HG02884 (cell line): Measurements from ENCODE around the gene MED13L.

ENCODE experiments used
- ATAC-seq: cut with Tn5 transposase; IDR thresholded peaks from one replicate; pipeline ENCODE4 v1.9.1; 2021; ENCODE audit warnings: mild to moderate bottlenecking, moderate library complexity; ENCODE audit not compliant: unreplicated experiment

The MED13L gene

DNA sequence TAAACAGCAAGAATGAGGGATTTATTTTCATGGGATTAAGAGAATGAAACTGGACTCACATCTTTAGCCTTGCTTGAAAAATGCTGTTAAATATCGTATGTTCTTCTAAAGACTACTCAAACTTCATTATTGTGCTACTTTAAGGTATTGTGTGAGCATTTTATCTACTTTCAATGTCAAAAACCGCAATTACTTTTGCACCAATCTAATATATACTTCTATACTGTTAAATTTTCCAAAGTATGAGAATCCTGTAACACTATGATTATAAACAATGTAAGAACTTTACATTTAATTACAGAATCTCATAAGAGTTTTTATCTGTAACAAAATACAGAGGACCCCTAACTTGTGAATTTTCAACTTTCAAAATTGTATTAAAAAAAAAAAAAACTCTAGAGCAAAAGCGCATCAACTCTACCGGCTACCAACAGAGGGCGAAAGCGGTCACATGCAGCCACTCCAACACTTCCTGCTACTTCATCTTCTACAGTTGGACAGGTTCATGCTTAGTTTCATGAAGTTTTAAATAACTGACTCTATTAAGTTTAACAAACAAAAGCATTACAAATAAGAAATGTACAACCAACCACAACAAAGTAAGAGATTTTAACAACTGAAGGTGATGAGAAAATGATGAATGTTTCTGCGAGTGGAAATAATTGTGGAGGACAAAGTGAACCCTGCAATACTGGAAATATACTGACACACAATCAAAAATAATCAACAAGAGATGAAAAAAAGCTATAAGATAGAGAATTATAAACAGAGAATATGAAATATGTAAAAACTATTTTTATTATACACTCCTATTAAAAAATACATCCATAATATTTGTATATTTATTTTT is 210.9 kb downstream of the MED13L start:
- ATAC-seq, result no peak

DNA sequence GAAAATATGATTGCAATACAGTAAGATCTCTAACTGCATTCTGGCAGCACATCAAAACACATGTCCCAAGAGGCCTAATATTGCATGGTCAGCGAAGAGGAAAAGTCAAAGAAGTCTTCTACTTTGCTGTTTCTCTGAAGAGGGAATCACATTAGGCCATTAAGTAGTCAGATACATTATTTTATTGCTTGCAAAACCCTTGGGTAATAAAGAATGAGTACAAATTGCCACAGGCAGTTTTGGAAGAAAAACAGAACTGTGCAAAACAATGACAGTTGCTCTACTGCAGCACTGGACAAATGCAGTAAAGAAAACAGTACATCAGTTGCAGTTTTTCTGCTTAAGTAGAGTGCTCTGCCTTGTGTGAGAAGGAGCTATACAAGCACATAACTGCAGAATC is 211.9 kb downstream of the MED13L start:
- ATAC-seq, result no peak

DNA sequence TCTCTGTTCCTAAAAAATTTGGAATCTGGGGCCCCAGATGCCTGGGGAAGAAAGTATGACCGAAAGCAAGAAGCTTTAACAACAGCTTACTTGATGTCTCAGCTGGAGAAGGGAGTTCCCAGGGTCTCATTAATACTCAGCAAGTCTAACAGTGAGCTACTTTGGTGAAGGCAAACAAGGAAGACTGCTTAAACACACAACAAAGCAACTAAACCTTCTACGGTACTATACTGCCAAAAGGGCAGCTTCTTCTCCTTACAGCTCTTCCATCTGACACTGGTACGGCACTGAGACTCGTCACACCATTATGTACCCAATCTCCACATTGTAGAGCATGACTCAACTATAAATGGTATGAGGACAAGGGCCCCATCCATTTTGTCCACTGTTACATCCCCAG is 213.0 kb downstream of the MED13L start:
- ATAC-seq, result no peak

DNA sequence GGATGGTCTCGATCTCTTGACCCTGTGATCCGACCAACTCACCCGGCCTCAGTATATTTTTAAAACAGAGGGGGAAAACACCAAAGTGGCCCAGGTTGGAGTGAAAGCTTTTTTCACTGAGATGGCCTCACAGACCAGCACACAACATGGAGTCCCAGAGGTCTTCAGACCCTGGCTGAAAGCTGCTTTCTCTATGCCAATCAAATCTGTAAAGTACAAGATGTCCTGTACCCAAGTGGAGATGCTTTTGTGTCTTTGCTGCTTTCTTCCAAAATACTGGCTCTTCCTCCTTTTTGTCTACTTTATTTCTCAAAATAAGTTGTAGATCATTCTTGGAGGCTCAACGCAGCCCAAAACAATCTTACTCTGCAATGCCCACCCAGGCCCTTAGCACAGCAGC is 214.8 kb downstream of the MED13L start:
- ATAC-seq, result no peak

DNA sequence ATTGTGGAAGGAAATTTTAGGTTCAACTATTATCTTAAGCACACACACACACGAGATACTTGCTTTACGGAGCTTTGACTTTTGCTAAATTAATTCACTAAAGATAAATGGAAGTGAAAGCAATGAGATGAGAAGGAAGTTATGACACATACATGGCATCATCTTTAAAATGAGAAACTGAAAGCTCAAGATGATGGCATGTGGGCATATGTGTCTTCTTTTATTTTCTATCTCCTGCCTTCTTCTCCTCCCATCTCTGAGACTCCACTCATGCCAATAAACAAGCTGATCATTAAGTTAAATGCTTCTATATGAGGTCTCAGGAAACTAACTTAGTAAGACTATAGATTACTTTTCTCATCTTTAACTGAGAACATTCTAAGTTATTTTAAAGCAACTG is 216.7 kb downstream of the MED13L start:
- ATAC-seq, result peak; percentile 85

DNA sequence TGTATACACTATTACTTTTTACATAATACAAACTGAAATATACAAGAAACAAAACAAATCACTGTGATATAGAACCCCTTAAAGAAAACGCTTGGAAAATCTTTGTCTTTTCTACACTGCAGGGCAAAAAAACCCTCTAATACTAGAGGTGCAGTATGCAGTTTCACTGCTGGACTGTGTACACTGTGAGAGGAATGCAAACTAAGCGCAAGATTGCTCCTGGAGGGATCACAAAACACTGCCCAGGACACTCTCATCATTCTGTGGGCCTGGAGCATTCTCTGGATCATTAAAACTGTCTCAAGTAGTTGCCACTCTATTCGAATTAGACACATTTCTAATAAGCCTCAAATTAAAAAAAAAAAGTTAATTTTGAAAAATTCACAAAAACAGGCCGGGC is 217.6 kb downstream of the MED13L start:
- ATAC-seq, result no peak

DNA sequence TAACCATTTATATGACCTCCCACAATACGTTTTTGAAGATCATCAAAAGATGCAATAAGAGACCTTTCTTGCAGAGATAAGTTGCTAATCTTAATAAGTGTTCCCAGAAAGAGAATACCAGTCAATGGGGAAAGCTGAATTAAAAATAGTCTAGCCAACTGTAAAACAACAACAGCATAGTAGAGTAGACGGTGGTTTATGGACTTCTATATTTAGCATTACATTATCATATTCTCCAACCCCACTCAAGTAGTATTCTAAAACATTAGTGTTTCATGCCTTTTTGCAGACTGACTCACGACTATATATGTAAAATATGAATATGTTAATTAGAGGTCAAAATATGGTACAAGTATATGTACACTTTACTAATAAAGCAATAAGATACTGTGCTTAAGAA is 218.9 kb downstream of the MED13L start:
- ATAC-seq, result no peak

DNA sequence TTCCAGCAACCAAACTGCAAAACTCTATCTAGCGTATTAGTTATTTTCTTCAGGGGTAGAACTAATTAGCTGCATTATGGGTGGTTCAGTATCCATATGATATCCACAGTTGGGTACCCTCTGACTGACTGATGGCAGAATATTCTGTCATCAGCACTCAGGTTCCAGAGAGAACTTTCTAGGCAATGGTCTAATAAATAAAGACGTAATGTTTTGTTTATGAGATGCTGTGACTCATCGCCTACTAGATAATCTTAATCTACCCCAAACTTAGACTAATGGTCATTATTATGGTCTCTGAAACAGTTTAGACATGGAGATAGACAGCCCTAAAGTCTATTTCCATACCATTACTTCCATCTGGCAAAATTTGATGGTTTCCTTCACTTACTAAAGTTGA is 220.1 kb downstream of the MED13L start:
- no peak for ATAC-seq

DNA sequence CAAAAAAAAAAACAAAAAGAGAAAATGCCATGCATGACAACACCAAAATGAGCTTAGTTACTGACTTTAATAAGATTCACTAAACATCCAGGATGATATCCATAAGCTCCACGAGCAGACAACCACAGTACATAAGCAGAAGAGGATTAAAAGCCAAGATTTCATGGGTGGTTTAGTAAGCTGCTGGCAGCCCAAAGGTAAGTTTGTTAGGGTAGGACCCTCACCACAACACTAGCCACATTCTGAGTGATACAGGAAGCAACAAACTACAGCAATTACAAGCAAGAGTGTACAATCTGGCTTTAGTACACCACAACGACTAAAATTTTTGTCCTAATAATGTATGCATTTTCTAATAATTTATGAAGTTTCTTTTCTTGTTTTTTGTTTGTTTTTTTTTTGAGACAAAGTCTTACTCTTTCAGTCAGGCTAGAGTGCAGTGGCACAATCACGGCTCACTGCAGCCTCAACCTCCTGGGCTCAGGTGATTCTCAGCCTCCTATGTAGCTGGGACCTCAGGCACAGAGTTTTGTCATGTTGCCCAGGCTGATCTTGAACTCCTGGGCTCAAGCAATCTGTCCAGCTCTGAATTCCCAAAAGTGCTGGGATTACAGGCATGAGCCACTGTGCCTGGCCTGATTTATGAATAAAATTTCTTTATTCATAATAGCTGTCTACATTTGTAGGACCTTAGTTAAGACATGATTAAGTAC is 221.4 kb downstream of the MED13L start:
- ATAC-seq, result no peak

DNA sequence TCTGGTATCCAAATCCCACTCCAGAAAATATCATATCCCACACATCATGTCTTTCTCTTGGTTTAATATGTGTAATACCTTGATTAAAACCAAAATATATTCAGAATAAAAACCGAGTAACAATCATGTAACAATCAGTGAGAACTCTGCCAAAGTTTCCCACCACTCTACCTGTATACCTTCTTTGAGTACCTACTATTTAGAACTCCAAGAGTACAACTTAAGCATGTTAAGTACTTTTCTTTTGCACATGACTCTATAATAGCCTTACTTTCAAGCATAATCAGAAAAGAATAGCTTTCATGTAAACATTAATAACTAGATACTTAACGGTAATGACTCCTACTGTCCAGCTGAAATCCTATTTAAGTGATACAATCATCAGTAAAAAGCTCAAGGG is 223.2 kb downstream of the MED13L start:
- ATAC-seq, result no peak

DNA sequence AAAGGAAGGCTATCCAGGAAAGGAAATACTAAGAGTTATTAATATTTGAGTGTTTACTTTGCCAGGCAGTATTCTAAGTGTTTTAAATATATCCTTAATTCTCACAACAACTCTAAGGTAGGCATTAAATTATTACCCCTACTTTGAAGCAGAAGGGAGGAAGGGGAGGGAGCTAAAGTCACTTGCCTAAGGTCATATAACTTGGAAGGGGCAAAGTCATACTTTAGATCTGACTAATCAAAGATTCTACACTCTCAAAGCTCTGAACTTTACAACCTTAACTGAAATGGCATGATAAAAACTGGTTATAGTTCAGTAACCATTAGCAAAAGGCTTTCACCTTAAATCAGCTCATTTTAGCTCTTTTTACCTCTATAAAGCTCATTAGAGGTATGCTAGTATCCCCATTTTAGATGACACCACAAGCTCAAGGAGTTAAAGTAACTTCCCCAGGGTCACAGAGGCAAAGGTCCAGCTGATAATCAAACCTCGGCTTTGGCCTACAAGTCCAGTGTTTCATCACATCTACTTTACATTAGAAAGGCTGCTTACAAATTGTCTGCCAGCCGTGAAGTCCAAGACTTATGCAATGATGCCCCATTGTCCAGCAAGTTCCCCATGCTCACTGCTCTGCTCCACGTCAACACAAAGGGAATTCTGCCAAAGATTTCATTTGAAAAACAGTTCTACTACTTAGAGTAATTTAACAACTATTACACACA is 223.9 kb downstream of the MED13L start:
- ATAC-seq, result no peak

DNA sequence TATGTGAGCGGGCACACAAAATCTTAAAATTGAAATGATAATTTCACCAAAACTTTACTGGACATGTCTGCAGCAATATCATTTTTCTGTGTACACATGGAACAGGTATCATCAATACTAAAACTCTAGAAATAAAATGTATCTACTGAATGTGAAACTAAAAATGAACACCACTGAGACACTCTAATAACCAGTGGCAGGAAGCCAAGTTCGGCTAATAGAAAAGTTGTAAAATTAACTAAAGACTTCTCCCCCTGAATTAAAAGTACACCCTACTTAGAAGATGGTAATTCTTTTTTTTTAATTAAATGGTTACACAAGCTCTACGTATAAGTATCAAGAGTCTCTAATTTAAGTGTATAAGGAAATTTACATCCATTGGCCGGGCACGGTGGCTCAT is 227.2 kb downstream of the MED13L start:
- ATAC-seq, result no peak

DNA sequence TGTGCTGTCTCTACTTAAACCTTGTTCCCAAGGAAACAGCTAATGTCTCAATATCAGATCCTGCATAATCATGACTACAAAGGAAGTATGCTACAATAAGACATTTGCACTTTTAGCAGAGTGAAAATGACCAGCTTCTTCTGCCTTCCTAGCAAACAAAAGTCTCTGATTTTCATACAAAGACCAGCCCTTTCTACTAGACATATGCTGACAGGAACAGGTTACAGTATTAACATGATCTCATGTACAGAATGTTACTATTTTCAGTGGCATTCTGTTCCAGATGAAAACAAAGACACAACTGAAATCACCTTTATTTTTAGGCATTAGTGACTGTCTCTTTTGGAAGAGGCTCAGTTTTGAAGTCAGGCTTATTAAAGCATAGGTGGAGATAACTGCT is 228.6 kb downstream of the MED13L start:
- ATAC-seq, result no peak

DNA sequence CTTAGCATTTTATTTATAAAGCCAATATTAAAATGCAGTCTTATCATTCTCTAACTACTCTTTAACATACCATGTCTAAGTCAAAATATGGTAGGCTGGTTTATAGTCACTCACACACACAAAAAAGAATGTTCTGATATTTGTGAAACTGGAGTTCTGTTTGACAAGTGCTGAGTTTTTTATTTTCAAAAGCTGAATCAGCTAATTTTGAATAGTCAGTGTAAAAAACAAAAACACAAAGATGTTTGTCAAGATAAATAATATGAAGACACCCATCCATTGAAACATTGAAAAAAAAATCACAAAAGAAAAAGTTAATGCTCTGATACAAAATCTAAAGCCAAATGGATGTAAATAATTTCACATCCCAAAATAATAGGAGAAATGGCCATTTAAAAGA is 231.5 kb downstream of the MED13L start:
- ATAC-seq, result no peak

DNA sequence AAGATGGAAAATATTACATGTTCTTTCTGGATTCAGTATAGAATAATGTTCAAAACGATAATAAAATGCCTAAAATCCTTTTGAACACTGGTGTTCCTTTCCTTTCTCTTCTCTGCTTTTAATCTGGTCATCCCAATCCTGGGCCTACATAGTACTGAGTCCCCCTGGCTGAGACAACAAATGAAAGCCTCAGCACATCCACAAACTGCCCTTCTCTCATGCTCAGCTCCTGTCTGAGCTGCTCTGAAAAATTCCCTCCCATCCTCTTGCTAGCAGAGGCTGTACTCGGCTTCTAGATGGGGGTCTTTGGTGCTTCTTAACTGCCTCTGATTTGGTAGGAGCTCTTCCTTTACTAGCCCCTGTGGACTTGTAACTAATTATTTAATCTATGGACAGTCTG is 232.3 kb downstream of the MED13L start:
- ATAC-seq, result no peak

DNA sequence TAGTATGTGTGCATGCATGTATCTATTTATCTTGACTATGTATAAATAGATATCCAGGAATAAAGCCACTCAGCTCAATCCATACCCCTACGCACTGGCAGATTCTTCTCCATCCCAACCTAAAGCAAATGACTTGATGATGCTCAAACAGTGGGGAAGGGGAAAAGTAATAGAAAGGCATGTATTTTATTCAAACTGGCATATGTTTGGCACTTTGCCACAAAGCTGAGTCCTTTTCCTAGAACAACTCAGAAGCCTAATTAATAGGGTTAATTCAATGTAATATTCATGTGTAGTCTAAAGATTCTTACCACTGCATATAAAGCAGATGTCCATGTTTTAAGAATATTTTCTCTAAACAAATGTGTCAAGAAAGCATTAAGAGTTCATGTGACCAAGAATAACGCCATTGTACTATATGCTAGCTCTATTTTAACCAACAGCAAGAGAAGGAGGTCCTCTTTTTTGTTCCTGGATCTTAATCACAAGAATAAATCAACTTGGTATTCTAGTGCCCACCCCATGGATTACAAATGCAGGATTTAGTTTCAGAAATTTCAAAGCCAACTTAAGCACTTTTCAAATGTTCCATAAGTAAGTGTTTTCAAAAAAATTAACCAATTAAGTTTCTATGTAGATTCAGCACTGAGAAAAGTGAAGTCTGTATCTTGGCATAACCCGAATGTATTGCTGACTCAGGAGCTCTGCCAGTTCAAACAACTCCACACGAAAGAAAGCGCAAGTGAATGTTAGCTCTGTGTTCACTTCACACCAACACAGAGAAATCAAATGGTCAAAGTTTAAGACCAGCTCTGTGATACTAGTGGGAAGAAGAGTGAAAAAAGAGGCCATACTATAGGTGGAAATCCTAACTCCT is 233.6 kb downstream of the MED13L start:
- no peak for ATAC-seq

DNA sequence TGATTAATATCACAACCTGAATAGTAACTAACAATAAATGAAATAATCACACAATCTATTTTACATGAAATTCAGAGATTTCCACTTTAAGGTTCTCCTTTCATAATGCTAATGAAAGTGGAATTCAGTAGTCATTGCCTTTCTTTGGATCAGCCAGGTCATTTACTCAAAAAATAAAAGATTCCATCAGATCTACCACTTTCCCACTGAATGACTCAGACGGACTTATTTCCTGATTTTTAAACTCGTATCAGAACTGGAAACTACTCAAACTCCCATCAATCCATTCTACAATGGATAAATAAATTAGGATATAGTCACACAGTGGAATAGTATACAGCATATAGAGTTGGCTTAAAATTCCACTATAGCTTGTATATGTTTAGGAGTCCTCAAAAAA is 237.1 kb downstream of the MED13L start:
- no peak for ATAC-seq

DNA sequence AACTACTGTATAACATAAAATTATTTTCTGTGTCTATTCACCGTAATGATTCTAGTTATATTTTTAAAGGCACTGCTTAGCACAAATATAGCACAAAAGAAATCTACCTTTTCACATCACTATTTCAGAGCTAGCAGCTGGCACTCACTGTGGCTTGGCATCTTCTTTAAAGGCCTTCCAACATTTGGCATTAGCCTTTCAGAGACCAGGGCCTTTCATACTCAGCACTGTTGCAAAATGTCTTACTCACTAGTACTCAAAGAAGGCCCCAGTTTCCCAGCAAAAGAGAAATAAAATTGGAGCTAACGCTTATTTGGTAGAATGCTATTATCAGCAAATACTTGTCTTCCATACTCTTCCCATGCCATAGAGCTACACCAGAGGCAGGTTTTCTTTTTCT is 238.4 kb downstream of the MED13L start:
- ATAC-seq, result no peak

DNA sequence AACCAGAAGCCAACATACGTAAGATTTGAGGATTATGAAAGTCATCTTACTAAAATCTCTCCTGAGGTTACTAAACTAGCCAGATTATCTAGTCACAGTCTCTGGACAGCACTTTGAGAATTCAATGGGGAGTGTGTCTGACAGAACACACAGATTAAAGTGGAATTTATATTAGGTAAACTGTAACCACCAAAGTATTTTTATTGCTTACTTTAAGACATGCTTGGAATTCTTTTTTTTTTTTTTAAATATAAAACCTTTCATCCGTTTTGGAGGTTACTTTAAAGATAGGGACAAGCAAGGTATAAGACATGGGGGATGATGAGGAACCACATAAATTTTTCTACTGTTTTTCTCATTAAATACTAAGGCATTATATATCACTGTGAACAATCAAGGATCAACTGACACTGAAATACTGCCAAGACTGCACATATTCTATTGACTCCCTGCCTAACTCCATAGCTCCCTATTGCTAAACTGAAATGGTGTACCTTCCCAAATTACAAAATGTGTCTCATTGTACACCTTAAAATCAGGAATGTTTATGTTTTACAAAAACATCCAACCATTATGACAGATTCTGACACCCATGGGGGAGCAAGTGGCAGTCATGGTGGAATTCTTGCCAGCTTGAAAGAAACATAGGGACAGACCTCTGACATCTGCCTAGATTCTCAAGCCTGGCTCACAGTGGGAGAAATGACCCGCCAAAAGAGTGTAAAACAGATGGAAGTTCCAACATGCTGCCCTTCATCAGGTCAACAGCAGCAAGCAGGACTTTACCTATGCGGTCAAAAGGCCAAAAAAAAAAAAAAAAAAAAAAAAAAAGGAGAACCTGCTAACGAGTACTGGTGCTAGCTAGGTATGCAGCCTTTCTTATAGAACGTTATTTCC is 239.3 kb downstream of the MED13L start:
- ATAC-seq, result no peak

DNA sequence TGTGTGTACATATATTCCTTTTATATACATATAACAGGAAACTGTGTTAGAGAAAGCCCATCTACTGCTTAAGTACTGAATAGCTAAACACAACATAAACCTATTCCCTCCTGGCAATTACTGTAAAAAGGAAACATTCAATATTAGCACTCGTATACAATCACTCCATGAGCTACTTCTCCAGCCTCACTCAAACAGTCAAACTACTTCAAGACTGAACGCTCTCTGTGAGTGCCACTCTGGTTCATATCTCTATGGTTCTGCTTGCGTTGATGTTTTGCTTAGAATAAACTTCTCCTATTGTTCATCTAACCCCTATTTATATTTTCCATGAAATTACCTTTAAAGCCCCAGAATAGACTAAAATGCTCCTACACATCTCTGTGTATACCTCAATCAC is 243.7 kb downstream of the MED13L start:
- ATAC-seq, result no peak
